Panc1 (cell line): ENCODE data around the gene PARVB. TPM values are rescaled to one million over a fixed set of nuclear protein-coding genes. Genes with fewer than 3 reads are reported as not detected.

Experiments
- ATAC-seq: fragments of 200-7000 bp; cut with Tn5 transposase; 2 replicates; pipeline ENCODE4 v1.9.1; 2020; ENCODE audit warnings: mild to moderate bottlenecking, moderate library complexity
- BruUV-seq: library from RNA; stranded (reverse); fragments of 400-500 nt; replicated peaks from 2 replicates; lab custom pipeline; 2021; lab: Mats Ljungman, UMichigan
- CTCF ChIA-PET: fragments of 300-600 bp; sonication (Branson Sonifier 250); formaldehyde crosslinking; loops from one replicate; lab custom pipeline; 2022; ENCODE audit warnings: antibody characterized with exemption; lab: Charles Lee
- POLR2A ChIA-PET: fragments of 300-600 bp; sonication (Branson Sonifier 250); formaldehyde crosslinking; loops from one replicate; lab custom pipeline; 2022; ENCODE audit warnings: antibody characterized with exemption; lab: Charles Lee
- DNase-seq: peaks from one replicate; pipeline ENCODE4 v3.0.0-alpha.2; 2010; ENCODE audit warnings: low read depth, low spot score
- H3K27ac ChIP-seq: 2 replicates; pipeline ENCODE4 v1.5.1; 2011; ENCODE audit warnings: mild to moderate bottlenecking, low read length, inconsistent platforms
- H3K27me3 ChIP-seq: fragments of 200-500 bp; sonication (Bioruptor generic); 2 replicates; pipeline ENCODE4 v1.6.0; 2014; ENCODE audit warnings: low read length, inconsistent platforms; ENCODE audit not compliant: control insufficient read depth, insufficient read depth
- H3K36me3 ChIP-seq: fragments of 200-500 bp; sonication (Bioruptor generic); 2 replicates; pipeline ENCODE4 v1.5.1; 2014; ENCODE audit warnings: inconsistent platforms, mild to moderate bottlenecking, low read length, moderate library complexity; ENCODE audit not compliant: control insufficient read depth, insufficient read depth
- H3K4me1 ChIP-seq: 2 replicates; pipeline ENCODE4 v1.5.1; 2011; ENCODE audit warnings: inconsistent platforms, mild to moderate bottlenecking, low read length, moderate library complexity; ENCODE audit not compliant: control insufficient read depth, insufficient read depth
- H3K4me3 ChIP-seq, 2 experiments: 2 replicates each; pipeline ENCODE4 v1.5.1; 2011 to 2012; ENCODE audit warnings: low read depth in 2 of 2, low read length in 2 of 2, mild to moderate bottlenecking in 2 of 2, inconsistent platforms in 1 of 2, moderate library complexity in 1 of 2
- H3K9me3 ChIP-seq: fragments of 200-500 bp; sonication (Bioruptor generic); 2 replicates; pipeline ENCODE4 v1.5.1; 2014; ENCODE audit warnings: low read depth, mild to moderate bottlenecking, inconsistent platforms, low read length, moderate library complexity; ENCODE audit not compliant: control insufficient read depth, insufficient read depth
- CTCF ChIP-seq: fragments of 450-650 bp; IDR thresholded peaks from 2 replicates; pipeline ENCODE4 v1.5.1; 2017; ENCODE audit warnings: mild to moderate bottlenecking
- POLR2AphosphoS5 ChIP-seq: IDR thresholded peaks from 2 replicates; pipeline ENCODE4 v1.6.1; 2012; ENCODE audit warnings: mild to moderate bottlenecking, low read depth, low read length, moderate library complexity
- REST ChIP-seq, 2 experiments: IDR thresholded peaks; 2 replicates each; pipeline ENCODE4 v1.6.1; 2011 to 2012; ENCODE audit warnings: low read depth in 2 of 2, control low read depth in 1 of 2, low read length in 1 of 2, mild to moderate bottlenecking in 1 of 2, moderate library complexity in 1 of 2; ENCODE audit not compliant: insufficient read depth in 1 of 2
- SIN3A ChIP-seq: IDR thresholded peaks from 2 replicates; pipeline ENCODE4 v1.6.1; 2012; ENCODE audit warnings: low read depth, mild to moderate bottlenecking, low read length, moderate library complexity, borderline replicate concordance; ENCODE audit not compliant: insufficient read depth
- TCF7L2 ChIP-seq: IDR thresholded peaks from 2 replicates; pipeline ENCODE4 v1.6.1; 2011; ENCODE audit warnings: mild to moderate bottlenecking, low read depth, low read length, inconsistent platforms
- in situ Hi-C: cut with HindIII; loops from 2 replicates; pipeline ENCODE4 v1.10.0; 2016; ENCODE audit warnings: low sequenced_read_pairs, low pct_unique_long_range_greater_than_20kb
- intact Hi-C: fragments of 100-400 bp; cut with micrococcal nuclease; formaldehyde crosslinking; loops from one replicate; pipeline ENCODE4 v1.10.0; 2022; ENCODE audit not compliant: unreplicated experiment
- total RNA-seq: library from RNA; stranded (reverse); gene quantifications from one replicate; pipeline ENCODE4 v1.2.1, GENCODE V29; 2021; ENCODE audit not compliant: unreplicated experiment

Gene PARVB
- total RNA-seq, 1 experiment from 2014 or later = 28.1 TPM

- Histone ChIP-seq H3K36me3 (no peaks in the 10 kb centered on the region), H3K9me3 (no peaks in the 10 kb centered on the region), H3K4me3 (no peak overlapping the region), H3K4me1 (peaks cover 6% of the 10 kb centered on the region; the same call in 1 of the 2 replicates), H3K27me3 (no peaks in the 10 kb centered on the region), H3K27ac (no peak overlapping the region)
- ChIA-PET CTCF (no interaction called here), POLR2A (no interaction called here)
- intact Hi-C loops (no loop called here), in situ Hi-C loops (no loop called here)
- DNase-seq (no peak), ATAC-seq (no peak)
- TF ChIP-seq SIN3A (no peak), TCF7L2 (no peak), REST (IDR thresholded peaks at IDR 0.05; ENCODE audit: insufficient read depth in 1 of 2, low read depth in 2 of 2, low read length in 1 of 2) (no peak), CTCF (no peak), POLR2AphosphoS5 (no peak)
- no TSS peak for BruUV-seq
Measured at GRCh38 chr22:44030702-44031082, 6.6 kb downstream of the PARVB start.

DNA sequence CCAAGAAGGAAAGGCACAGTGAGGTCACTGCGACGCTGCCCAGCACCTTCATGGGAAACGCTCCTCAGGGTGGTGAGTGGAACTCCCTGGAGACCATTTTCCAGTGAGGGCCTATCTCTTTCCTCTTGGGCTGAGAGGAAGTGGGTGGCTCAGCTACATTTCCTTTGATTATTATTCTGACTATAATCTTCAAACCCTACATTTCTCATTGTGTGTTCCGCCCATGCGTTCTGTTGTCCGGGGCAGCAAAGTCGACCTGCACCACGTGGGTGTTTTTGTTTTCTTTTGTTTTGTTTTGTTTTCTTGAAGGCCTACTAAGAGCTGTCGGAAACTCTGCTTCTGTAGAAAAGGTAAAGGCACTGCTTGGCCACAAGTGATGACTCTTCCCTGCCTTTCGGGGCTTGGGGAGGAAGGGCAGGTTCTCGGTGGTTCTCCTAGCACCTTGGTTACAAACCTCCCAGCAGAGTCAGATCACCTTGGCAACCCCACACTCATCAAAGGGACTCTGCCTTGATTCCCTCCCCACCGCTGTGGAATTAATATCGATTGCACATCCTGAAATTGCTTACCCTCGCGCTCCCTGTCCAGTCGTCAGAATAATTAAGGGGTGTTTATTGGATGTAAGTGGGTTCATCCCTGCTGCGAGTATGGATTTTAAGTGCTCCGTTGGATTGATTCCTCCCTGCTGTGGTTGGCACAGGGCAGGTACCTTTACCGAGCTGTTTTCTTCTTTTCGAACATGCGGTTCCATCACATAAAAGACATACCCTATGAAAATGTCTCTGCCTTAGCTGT lies 7.3 kb downstream of the PARVB start:
- Histone ChIP-seq H3K27me3 (no peaks in the 10 kb centered on the region), H3K4me1 (peaks cover 6% of the 10 kb centered on the region; the same call in 1 of the 2 replicates), H3K9me3 (no peaks in the 10 kb centered on the region), H3K27ac (no peak overlapping the region), H3K36me3 (no peaks in the 10 kb centered on the region), H3K4me3 (no peak overlapping the region)
- no peak for TF ChIP-seq POLR2AphosphoS5
- no peak for TF ChIP-seq CTCF
- TF ChIP-seq REST (IDR thresholded peaks at IDR 0.05; ENCODE audit: insufficient read depth in 1 of 2, low read depth in 2 of 2, low read length in 1 of 2) = no peak
- TF ChIP-seq SIN3A = no peak
- no peak for TF ChIP-seq TCF7L2
- no peak for ATAC-seq
- ChIA-PET CTCF (no interaction called here), POLR2A (no interaction called here)
- no peak for DNase-seq
- BruUV-seq = no TSS peak
- intact Hi-C loops = no loop called here
- in situ Hi-C loops = no loop called here
